Panc1 (cell line): ENCODE measurements around the gene NSD2. TPM values are rescaled to one million over a fixed set of nuclear protein-coding genes. Genes with fewer than 3 reads are reported as not detected.
A peak's percentile ranks its signal among the peaks of the same experiment; 100 is the strongest.

Experiments
- ATAC-seq: fragments of 200-7000 bp; cut with Tn5 transposase; 2 replicates; pipeline ENCODE4 v1.9.1; 2020; ENCODE audit warnings: mild to moderate bottlenecking, moderate library complexity
- BruUV-seq: library from RNA; stranded (reverse); fragments of 400-500 nt; replicated peaks from 2 replicates; lab custom pipeline; 2021; lab: Mats Ljungman, UMichigan
- CTCF ChIA-PET: fragments of 300-600 bp; sonication (Branson Sonifier 250); formaldehyde crosslinking; loops from one replicate; lab custom pipeline; 2022; ENCODE audit warnings: antibody characterized with exemption; lab: Charles Lee
- POLR2A ChIA-PET: fragments of 300-600 bp; sonication (Branson Sonifier 250); formaldehyde crosslinking; loops from one replicate; lab custom pipeline; 2022; ENCODE audit warnings: antibody characterized with exemption; lab: Charles Lee
- DNase-seq: peaks from one replicate; pipeline ENCODE4 v3.0.0-alpha.2; 2010; ENCODE audit warnings: low read depth, low spot score
- H3K27ac ChIP-seq: 2 replicates; pipeline ENCODE4 v1.5.1; 2011; ENCODE audit warnings: mild to moderate bottlenecking, low read length, inconsistent platforms
- H3K27me3 ChIP-seq: fragments of 200-500 bp; sonication (Bioruptor generic); 2 replicates; pipeline ENCODE4 v1.6.0; 2014; ENCODE audit warnings: low read length, inconsistent platforms; ENCODE audit not compliant: control insufficient read depth, insufficient read depth
- H3K36me3 ChIP-seq: fragments of 200-500 bp; sonication (Bioruptor generic); 2 replicates; pipeline ENCODE4 v1.5.1; 2014; ENCODE audit warnings: inconsistent platforms, mild to moderate bottlenecking, low read length, moderate library complexity; ENCODE audit not compliant: control insufficient read depth, insufficient read depth
- H3K4me1 ChIP-seq: 2 replicates; pipeline ENCODE4 v1.5.1; 2011; ENCODE audit warnings: inconsistent platforms, mild to moderate bottlenecking, low read length, moderate library complexity; ENCODE audit not compliant: control insufficient read depth, insufficient read depth
- H3K4me3 ChIP-seq, 2 experiments: 2 replicates each; pipeline ENCODE4 v1.5.1; 2011 to 2012; ENCODE audit warnings: low read depth in 2 of 2, low read length in 2 of 2, mild to moderate bottlenecking in 2 of 2, inconsistent platforms in 1 of 2, moderate library complexity in 1 of 2
- H3K9me3 ChIP-seq: fragments of 200-500 bp; sonication (Bioruptor generic); 2 replicates; pipeline ENCODE4 v1.5.1; 2014; ENCODE audit warnings: low read depth, mild to moderate bottlenecking, inconsistent platforms, low read length, moderate library complexity; ENCODE audit not compliant: control insufficient read depth, insufficient read depth
- CTCF ChIP-seq: fragments of 450-650 bp; IDR thresholded peaks from 2 replicates; pipeline ENCODE4 v1.5.1; 2017; ENCODE audit warnings: mild to moderate bottlenecking
- POLR2AphosphoS5 ChIP-seq: IDR thresholded peaks from 2 replicates; pipeline ENCODE4 v1.6.1; 2012; ENCODE audit warnings: mild to moderate bottlenecking, low read depth, low read length, moderate library complexity
- REST ChIP-seq, 2 experiments: IDR thresholded peaks; 2 replicates each; pipeline ENCODE4 v1.6.1; 2011 to 2012; ENCODE audit warnings: low read depth in 2 of 2, control low read depth in 1 of 2, low read length in 1 of 2, mild to moderate bottlenecking in 1 of 2, moderate library complexity in 1 of 2; ENCODE audit not compliant: insufficient read depth in 1 of 2
- SIN3A ChIP-seq: IDR thresholded peaks from 2 replicates; pipeline ENCODE4 v1.6.1; 2012; ENCODE audit warnings: low read depth, mild to moderate bottlenecking, low read length, moderate library complexity, borderline replicate concordance; ENCODE audit not compliant: insufficient read depth
- TCF7L2 ChIP-seq: IDR thresholded peaks from 2 replicates; pipeline ENCODE4 v1.6.1; 2011; ENCODE audit warnings: mild to moderate bottlenecking, low read depth, low read length, inconsistent platforms
- in situ Hi-C: cut with HindIII; loops from 2 replicates; pipeline ENCODE4 v1.10.0; 2016; ENCODE audit warnings: low sequenced_read_pairs, low pct_unique_long_range_greater_than_20kb
- intact Hi-C: fragments of 100-400 bp; cut with micrococcal nuclease; formaldehyde crosslinking; loops from one replicate; pipeline ENCODE4 v1.10.0; 2022; ENCODE audit not compliant: unreplicated experiment
- total RNA-seq: library from RNA; stranded (reverse); gene quantifications from one replicate; pipeline ENCODE4 v1.2.1, GENCODE V29; 2021; ENCODE audit not compliant: unreplicated experiment

The NSD2 gene
- total RNA-seq, 1 experiment from 2014 or later, result 116 TPM

GRCh38 chr4:1873776-1874175 is 2.6 kb downstream of the NSD2 start:
- Histone ChIP-seq H3K27ac (peak overlapping the region; percentile 86), H3K4me1 (peaks cover 22% of the 10 kb centered on the region), H3K27me3 (no peaks in the 10 kb centered on the region), H3K9me3 (no peaks in the 10 kb centered on the region), H3K4me3 (no peak overlapping the region), H3K36me3 (no peaks in the 10 kb centered on the region)
- intact Hi-C loops (no loop called here), in situ Hi-C loops (no loop called here)
- no TSS peak for BruUV-seq
- ATAC-seq (no peak), DNase-seq (no peak)
- TF ChIP-seq POLR2AphosphoS5 (no peak), CTCF (no peak), SIN3A (no peak), REST (IDR thresholded peaks at IDR 0.05; ENCODE audit: insufficient read depth in 1 of 2, low read depth in 2 of 2, low read length in 1 of 2) (no peak)
- ChIA-PET POLR2A (no interaction called here), CTCF (no interaction called here)

- Histone ChIP-seq H3K27me3 (no peaks in the 10 kb centered on the region), H3K9me3 (no peaks in the 10 kb centered on the region), H3K27ac (no peak overlapping the region), H3K36me3 (no peaks in the 10 kb centered on the region), H3K4me3 (no peak overlapping the region), H3K4me1 (peaks cover 22% of the 10 kb centered on the region)
- intact Hi-C loops, result no loop called here
- no peak for ATAC-seq
- POLR2A ChIA-PET, result no interaction called here
- in situ Hi-C loops, result no loop called here
- CTCF ChIA-PET, result no interaction called here
- DNase-seq, result no peak
- no peak for TF ChIP-seq REST (IDR thresholded peaks at IDR 0.05; ENCODE audit: insufficient read depth in 1 of 2, low read depth in 2 of 2, low read length in 1 of 2)
- no peak for TF ChIP-seq CTCF
- TF ChIP-seq POLR2AphosphoS5, result no peak
- no peak for TF ChIP-seq SIN3A
- TF ChIP-seq TCF7L2, result no peak
- no TSS peak for BruUV-seq
Observed at GRCh38 chr4:1874201-1874600, 3.0 kb downstream of the NSD2 start.
